HepG2 (cell line): Measurements from ENCODE around the gene KHNYN. TPM values are rescaled to one million over a fixed set of nuclear protein-coding genes. Genes with fewer than 3 reads are reported as not detected.

ENCODE experiments used
- ATAC-seq: fragments of 200-7000 bp; cut with Tn5 transposase; 3 replicates; pipeline ENCODE4 v1.9.1; 2020; ENCODE audit warnings: mild to moderate bottlenecking, moderate library complexity
- BruUV-seq: library from RNA; stranded (reverse); fragments of 400-500 nt; replicated peaks from 2 replicates; lab custom pipeline; 2021; lab: Mats Ljungman, UMichigan
- CTCF ChIA-PET: fragments of 300-600 bp; formaldehyde crosslinking; extraction: SDS; loops from one replicate; lab custom pipeline; 2021; ENCODE audit warnings: low total read pairs, inconsistent platforms, low intra/inter-chr PET ratio; lab: Yijun Ruan, JAX
- POLR2A ChIA-PET: fragments of 350-600 bp; sonication (Branson Sonifier 250); formaldehyde crosslinking; loops from one replicate; lab custom pipeline; 2020; ENCODE audit warnings: antibody characterized with exemption, inconsistent platforms; lab: Yijun Ruan, JAX
- DNase-seq: peaks from one replicate; pipeline ENCODE4 v3.0.0-alpha.2; 2015; ENCODE audit warnings: low spot score
- FAIRE-seq: peaks from 3 replicates; lab custom pipeline; 2011; peaks lifted over from hg19 to GRCh38; lab: Jason Lieb, UNC
- H2AFZ ChIP-seq: one replicate; pipeline ENCODE4 v1.6.1; 2011; ENCODE audit warnings: low read length, inconsistent platforms
- H3K27ac ChIP-seq: fragments of 300-600 bp; 3 replicates; pipeline ENCODE4 v1.8.0; 2011; ENCODE audit warnings: mixed run types, mild to moderate bottlenecking, mixed read lengths, low read length, inconsistent platforms; ENCODE audit not compliant: insufficient read depth; ENCODE audit errors: extremely low read length
- H3K27me3 ChIP-seq, 2 experiments: fragments of 200-600 bp in 1 of 2; 2 replicates in 1 of 2; 3 replicates in 1 of 2; pipeline versions ENCODE4 v1.6.0 to v1.8.0; 2011; ENCODE audit warnings: low read length in 2 of 2, mild to moderate bottlenecking in 2 of 2, moderate library complexity in 2 of 2, inconsistent platforms in 1 of 2; ENCODE audit not compliant: insufficient read depth in 2 of 2, control insufficient read depth in 1 of 2
- H3K36me3 ChIP-seq, 2 experiments: fragments of 200-600 bp in 1 of 2; replicated peaks in 1 of 2; 2 replicates in 1 of 2; 3 replicates in 1 of 2; pipeline versions ENCODE4 v1.5.1 to v1.8.0; 2011; ENCODE audit warnings: low read length in 2 of 2, inconsistent platforms in 1 of 2; ENCODE audit not compliant: insufficient read depth in 2 of 2, control insufficient read depth in 1 of 2
- H3K4me1 ChIP-seq: 2 replicates; pipeline ENCODE4 v1.5.1; 2012; ENCODE audit warnings: low read length, inconsistent platforms; ENCODE audit not compliant: insufficient read depth
- H3K4me2 ChIP-seq: 2 replicates; pipeline ENCODE4 v1.6.0; 2011; ENCODE audit warnings: low read depth, low read length, inconsistent platforms
- H3K4me3 ChIP-seq, 3 experiments: fragments of 200-600 bp in 1 of 3; sonication (generic), shearing (Covaris generic) in 1 of 3; replicated peaks in 1 of 3; 2 replicates each; pipeline ENCODE4 v1.5.1; 2011 to 2016; ENCODE audit warnings: low read length in 3 of 3, inconsistent platforms in 2 of 3, low read depth in 2 of 3, mild to moderate bottlenecking in 2 of 3, control low read depth in 1 of 3, mixed read lengths in 1 of 3; ENCODE audit not compliant: insufficient read depth in 1 of 3
- H3K79me2 ChIP-seq: one replicate; pipeline ENCODE4 v1.6.1; 2011; ENCODE audit warnings: low read length, inconsistent platforms; ENCODE audit not compliant: insufficient read depth
- H3K9ac ChIP-seq: 2 replicates; pipeline ENCODE4 v1.6.0; 2011; ENCODE audit warnings: mild to moderate bottlenecking, low read depth, low read length, inconsistent platforms; ENCODE audit not compliant: insufficient read depth
- H3K9me3 ChIP-seq: 2 replicates; pipeline ENCODE4 v1.5.1; 2012; ENCODE audit warnings: mild to moderate bottlenecking, low read length
- H4K20me1 ChIP-seq: 2 replicates; pipeline ENCODE4 v1.6.0; 2011; ENCODE audit warnings: inconsistent platforms, mild to moderate bottlenecking, low read length, moderate library complexity; ENCODE audit not compliant: insufficient read depth
- CHCHD3 ChIP-seq: sonication (generic); formaldehyde crosslinking; IDR thresholded peaks from 2 replicates; pipeline ENCODE4 v1.8.0; 2022; ENCODE audit warnings: mild to moderate bottlenecking, missing genetic modification reagents, moderate library complexity
- EHMT2 ChIP-seq: fragments of 200-600 bp; sonication (generic); IDR thresholded peaks from 2 replicates; pipeline ENCODE4 v1.7.0; 2017; ENCODE audit warnings: antibody characterized with exemption, low read depth, low read length, borderline replicate concordance
- ESRRA ChIP-seq: sonication (generic); formaldehyde crosslinking; IDR thresholded peaks from 2 replicates; pipeline ENCODE4 v1.5.1; 2020; ENCODE audit warnings: mild to moderate bottlenecking, low read depth, missing genetic modification reagents
- SMARCC2 ChIP-seq: fragments of 450-650 bp; IDR thresholded peaks from 2 replicates; pipeline ENCODE4 v1.6.1; 2017; ENCODE audit warnings: antibody characterized with exemption, mild to moderate bottlenecking
- ZNF274 ChIP-seq: sonication (generic); formaldehyde crosslinking; IDR thresholded peaks from 2 replicates; pipeline ENCODE4 v1.5.1; 2020; ENCODE audit warnings: mild to moderate bottlenecking, missing genetic modification reagents
- ZNF737 ChIP-seq: sonication (generic); formaldehyde crosslinking; IDR thresholded peaks from 2 replicates; pipeline ENCODE4 v1.5.0; 2020; ENCODE audit warnings: missing genetic modification reagents, mild to moderate bottlenecking, borderline replicate concordance
- ZNF878 ChIP-seq: sonication (generic); formaldehyde crosslinking; IDR thresholded peaks from 2 replicates; pipeline ENCODE4 v1.8.1; 2023; ENCODE audit warnings: mild to moderate bottlenecking, missing genetic modification reagents, moderate library complexity
- WGBS: methylation state at CpG from one replicate; pipeline ENCODE4 v1.1.6; 2017; ENCODE audit warnings: low lambda C conversion rate; 5-methylcytosine and 5-hydroxymethylcytosine counted together
- in situ Hi-C: cut with HindIII; loops from 2 replicates; pipeline ENCODE4 v1.10.0; 2017; ENCODE audit warnings: low pct_unique_long_range_greater_than_20kb; ENCODE audit not compliant: extremely low pct_ligation_motif_present
- intact Hi-C: fragments of 100-400 bp; cut with micrococcal nuclease; formaldehyde crosslinking; loops from one replicate; pipeline ENCODE4 v1.10.0; 2022; ENCODE audit not compliant: unreplicated experiment
- polyA plus RNA-seq, 8 experiments: library from polyadenylated mRNA; depleted of rRNA in 3 of 8; stranded (reverse) in 7 of 8; unstranded in 1 of 8; fragments of >200 nt; fragmentation: Illumina TruSeq in 4 of 8; extraction: Trizol in 4 of 8; gene quantifications; 2 replicates each; pipeline versions ENCODE4 v1.2.1 to v1.2.3, GENCODE V29; 2011 to 2016; ENCODE audit warnings: low read depth in 4 of 8, missing spikeins in 1 of 8, mixed read lengths in 1 of 8; ENCODE audit not compliant: insufficient read depth in 1 of 8
- total RNA-seq, 5 experiments: library from RNA; depleted of rRNA; stranded (reverse); fragments of >200 nt; fragmentation: Illumina TruSeq; extraction: Trizol; gene quantifications; 2 replicates each; pipeline ENCODE4 v1.2.3, GENCODE V29; 2016; ENCODE audit warnings: low read depth in 1 of 5
- TF ChIP-seq, protein P1 (sequence below): sonication (generic); formaldehyde crosslinking; IDR thresholded peaks from 2 replicates; pipeline ENCODE4 v1.8.1; 2023; ENCODE audit warnings: mild to moderate bottlenecking, missing genetic modification reagents, borderline replicate concordance
- TF ChIP-seq, protein P2 (sequence below): sonication (generic); formaldehyde crosslinking; IDR thresholded peaks from 2 replicates; pipeline ENCODE4 v1.4.0; 2020; ENCODE audit warnings: missing genetic modification reagents
- TF ChIP-seq, protein P3 (sequence below): IDR thresholded peaks from 2 replicates; pipeline ENCODE4 v1.6.1; 2018; ENCODE audit warnings: missing genetic modification reagents

Gene KHNYN
- total and polyA plus RNA-seq, 2 of the 13 experiments (the other 11 are each of a cell fraction or from before 2014, with no cell fraction given), result 52.8 to 75.7 TPM

DNA sequence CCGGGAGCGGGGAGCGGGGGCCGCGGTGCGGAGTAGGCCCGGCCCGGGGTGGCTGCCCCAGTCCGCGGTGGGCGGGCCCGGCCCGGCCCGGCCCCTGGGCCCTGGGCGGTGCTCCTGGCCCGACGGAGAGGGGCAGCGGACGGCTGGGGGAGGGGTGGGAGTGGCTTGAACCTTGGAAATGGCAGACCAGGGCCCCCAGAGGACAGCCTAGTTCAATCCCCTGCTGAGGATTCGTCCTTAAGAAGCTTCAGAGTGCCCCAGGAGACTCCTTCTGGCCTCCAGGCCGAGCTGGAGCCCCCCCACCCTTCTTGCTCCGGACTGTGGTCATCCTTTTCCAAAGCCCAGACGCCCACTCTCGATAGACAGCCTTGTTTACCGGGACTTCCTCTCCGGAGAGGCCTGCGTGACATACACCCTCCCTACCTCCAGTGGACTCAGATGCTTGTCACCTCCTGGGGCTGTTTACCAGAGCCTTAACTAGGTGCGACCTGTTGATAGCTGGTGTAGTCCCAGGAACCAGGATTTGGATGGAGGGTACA lies 458 bp downstream of the KHNYN start (continued):
- TF ChIP-seq, protein P1, sequence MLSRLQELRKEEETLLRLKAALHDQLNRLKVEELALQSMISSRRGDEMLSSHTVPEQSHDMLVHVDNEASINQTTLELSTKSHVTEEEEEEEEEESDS (CRISPR knock-in tag), result no peak; the same call in 1 of the 2 replicates
- no peak for TF ChIP-seq ZNF878 (CRISPR knock-in tag)
- TF ChIP-seq CHCHD3 (CRISPR knock-in tag), result no peak
- no peak for TF ChIP-seq EHMT2

DNA sequence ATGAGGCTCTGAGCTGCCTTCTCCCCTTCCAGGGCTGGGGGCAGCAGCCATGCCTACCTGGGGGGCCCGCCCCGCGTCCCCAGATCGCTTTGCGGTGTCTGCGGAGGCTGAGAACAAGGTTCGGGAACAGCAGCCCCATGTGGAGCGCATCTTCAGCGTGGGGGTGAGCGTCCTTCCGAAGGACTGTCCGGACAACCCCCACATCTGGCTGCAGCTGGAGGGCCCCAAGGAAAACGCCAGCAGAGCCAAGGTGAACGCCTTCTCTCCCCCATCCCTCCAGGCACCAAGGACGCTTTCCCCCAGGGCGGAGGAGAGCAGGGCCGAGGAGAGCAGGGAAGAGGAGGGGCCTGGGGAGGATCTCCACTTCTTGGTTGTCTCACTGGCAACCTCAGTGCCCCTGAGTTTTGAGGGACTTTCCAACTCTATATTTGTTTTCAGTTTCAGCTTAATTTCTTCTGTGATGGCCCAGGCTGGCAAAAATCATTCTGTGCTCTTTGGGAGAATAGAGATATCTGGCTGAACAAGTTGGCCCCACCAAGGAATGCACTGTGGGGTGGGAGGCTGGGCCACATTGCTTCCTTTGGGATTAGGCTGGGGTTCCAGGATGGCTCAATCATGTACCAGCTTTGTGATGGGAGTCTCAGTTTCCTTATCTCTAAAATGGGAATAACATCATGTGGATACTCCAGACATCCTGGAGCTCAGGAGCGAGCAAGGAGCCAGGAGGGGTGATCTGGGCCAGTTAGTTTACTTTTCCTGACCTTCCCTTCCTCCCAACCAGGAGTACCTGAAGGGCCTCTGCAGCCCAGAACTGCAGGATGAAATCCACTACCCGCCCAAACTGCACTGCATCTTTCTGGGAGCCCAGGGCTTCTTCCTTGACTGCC lies 1.2 kb downstream of the KHNYN start:
- Histone ChIP-seq H3K27me3 (no peaks in the 10 kb centered on the region; a peak in 1 of 5 replicates), H3K4me1 (peaks cover 55% of the 10 kb centered on the region), H3K9ac (peak overlapping the region; percentile 79), H3K4me2 (peak overlapping the region; percentile 86), H4K20me1 (peaks cover 16% of the 10 kb centered on the region), H3K36me3 (peaks cover 18 to 22% of the 10 kb centered on the region in 2 experiments), H3K27ac (peak overlapping the region; percentile 66), H3K79me2 (peaks cover 6% of the 10 kb centered on the region), H2AFZ (no peak overlapping the region), H3K9me3 (no peaks in the 10 kb centered on the region), H3K4me3 (peak overlapping the region; percentile 65 to 82 (median 80))
- CTCF ChIA-PET, result interaction anchor here (1.1 to 11.8 kb wide), 6 partner anchors 10 to 188 kb away, joined by 3 to 295 read pairs (median 6); partner anchors contain the start of genes ADCY4, CIDEB, NFATC4 and TINF2
- TSS peak; percentile 48 for BruUV-seq
- FAIRE-seq, result no peak
- WGBS, result 21% methylated on average over 18 of the region's 19 CpGs
- intact Hi-C loops, result loop anchor here (1.0 to 10.0 kb wide), 7 partner anchors 19 to 846 kb away; partner anchors contain the start of genes NYNRIN and TINF2
- peak; percentile 0; the same call in 2 of the 3 replicates for ATAC-seq
- POLR2A ChIA-PET, result interaction anchor here (0.6 to 9.1 kb wide), 58 partner anchors 10 to 1665 kb away, joined by 3 to 242 read pairs (median 7); partner anchors contain the start of genes ACIN1, C14orf119, CHMP4A and CIDEB
- in situ Hi-C loops, result loop anchor here (5.0 to 10.0 kb wide), 3 partner anchors 64 to 186 kb away; partner anchors contain the start of genes NFATC4 and TINF2
- DNase-seq, result no peak
- TF ChIP-seq SMARCC2 (no peak), ZNF274 (CRISPR knock-in tag) (peak; percentile 62; the same call in 1 of the 2 replicates), ZNF737 (CRISPR knock-in tag) (no peak), ESRRA (no peak; the same call in 1 of the 2 replicates)
- TF ChIP-seq, protein P2, sequence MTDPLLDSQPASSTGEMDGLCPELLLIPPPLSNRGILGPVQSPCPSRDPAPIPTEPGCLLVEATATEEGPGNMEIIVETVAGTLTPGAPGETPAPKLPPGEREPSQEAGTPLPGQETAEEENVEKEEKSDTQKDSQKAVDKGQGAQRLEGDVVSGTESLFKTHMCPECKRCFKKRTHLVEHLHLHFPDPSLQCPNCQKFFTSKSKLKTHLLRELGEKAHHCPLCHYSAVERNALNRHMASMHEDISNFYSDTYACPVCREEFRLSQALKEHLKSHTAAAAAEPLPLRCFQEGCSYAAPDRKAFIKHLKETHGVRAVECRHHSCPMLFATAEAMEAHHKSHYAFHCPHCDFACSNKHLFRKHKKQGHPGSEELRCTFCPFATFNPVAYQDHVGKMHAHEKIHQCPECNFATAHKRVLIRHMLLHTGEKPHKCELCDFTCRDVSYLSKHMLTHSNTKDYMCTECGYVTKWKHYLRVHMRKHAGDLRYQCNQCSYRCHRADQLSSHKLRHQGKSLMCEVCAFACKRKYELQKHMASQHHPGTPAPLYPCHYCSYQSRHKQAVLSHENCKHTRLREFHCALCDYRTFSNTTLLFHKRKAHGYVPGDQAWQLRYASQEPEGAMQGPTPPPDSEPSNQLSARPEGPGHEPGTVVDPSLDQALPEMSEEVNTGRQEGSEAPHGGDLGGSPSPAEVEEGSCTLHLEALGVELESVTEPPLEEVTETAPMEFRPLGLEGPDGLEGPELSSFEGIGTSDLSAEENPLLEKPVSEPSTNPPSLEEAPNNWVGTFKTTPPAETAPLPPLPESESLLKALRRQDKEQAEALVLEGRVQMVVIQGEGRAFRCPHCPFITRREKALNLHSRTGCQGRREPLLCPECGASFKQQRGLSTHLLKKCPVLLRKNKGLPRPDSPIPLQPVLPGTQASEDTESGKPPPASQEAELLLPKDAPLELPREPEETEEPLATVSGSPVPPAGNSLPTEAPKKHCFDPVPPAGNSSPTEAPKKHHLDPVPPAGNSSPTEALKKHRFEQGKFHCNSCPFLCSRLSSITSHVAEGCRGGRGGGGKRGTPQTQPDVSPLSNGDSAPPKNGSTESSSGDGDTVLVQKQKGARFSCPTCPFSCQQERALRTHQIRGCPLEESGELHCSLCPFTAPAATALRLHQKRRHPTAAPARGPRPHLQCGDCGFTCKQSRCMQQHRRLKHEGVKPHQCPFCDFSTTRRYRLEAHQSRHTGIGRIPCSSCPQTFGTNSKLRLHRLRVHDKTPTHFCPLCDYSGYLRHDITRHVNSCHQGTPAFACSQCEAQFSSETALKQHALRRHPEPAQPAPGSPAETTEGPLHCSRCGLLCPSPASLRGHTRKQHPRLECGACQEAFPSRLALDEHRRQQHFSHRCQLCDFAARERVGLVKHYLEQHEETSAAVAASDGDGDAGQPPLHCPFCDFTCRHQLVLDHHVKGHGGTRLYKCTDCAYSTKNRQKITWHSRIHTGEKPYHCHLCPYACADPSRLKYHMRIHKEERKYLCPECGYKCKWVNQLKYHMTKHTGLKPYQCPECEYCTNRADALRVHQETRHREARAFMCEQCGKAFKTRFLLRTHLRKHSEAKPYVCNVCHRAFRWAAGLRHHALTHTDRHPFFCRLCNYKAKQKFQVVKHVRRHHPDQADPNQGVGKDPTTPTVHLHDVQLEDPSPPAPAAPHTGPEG (CRISPR knock-in tag), result no peak; the same call in 1 of the 2 replicates
- TF ChIP-seq, protein P3, sequence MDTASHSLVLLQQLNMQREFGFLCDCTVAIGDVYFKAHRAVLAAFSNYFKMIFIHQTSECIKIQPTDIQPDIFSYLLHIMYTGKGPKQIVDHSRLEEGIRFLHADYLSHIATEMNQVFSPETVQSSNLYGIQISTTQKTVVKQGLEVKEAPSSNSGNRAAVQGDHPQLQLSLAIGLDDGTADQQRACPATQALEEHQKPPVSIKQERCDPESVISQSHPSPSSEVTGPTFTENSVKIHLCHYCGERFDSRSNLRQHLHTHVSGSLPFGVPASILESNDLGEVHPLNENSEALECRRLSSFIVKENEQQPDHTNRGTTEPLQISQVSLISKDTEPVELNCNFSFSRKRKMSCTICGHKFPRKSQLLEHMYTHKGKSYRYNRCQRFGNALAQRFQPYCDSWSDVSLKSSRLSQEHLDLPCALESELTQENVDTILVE (CRISPR knock-in tag), result no peak
